ENCODE measurements around the gene CALN1. TPM values are rescaled to one million over a fixed set of nuclear protein-coding genes. Genes with fewer than 3 reads are reported as not detected.
"Not testable (repeated sequence)": the region's sequence is repeated elsewhere in the genome, so short reads cannot be mapped to it uniquely, and the experiment has no call there.

CALN1 gene
- polyA plus RNA-seq, 3 donors: under 0.01 TPM; not detected in 2

- Mint-ChIP-seq H3K4me1 (no peaks in the 10 kb centered on the region), H3K27me3 (ENCODE audit: low read depth in 3 of 3) (peaks cover 0 to 3% (median 1%) of the 10 kb centered on the region in 3 donors)
Measured at GRCh38 chr7:71826141-71826540, 586.0 kb downstream of the CALN1 start.

GRCh38 chr7:71824006-71824760 lies 588.0 kb downstream of the CALN1 start:
- Mint-ChIP-seq H3K9me3 (peaks cover 16 to 41% (median 28%) of the 10 kb centered on the region in 7 donors), H3K36me3 (no peaks in the 10 kb centered on the region), H3K4me3 (no peak overlapping the region), H3K27me3 (ENCODE audit: low read depth in 3 of 3) (peaks cover 0 to 3% (median 1%) of the 10 kb centered on the region in 3 donors), H3K27ac (no peak overlapping the region), H3K4me1 (no peaks in the 10 kb centered on the region)
- 98% methylated on average over 6 of the region's 9 CpGs for WGBS (ENCODE audit: insufficient coverage)
- Histone ChIP-seq H3K27ac (ENCODE audit: low read depth in 1 of 2, low read length in 2 of 2) (no peak overlapping the region), H3K79me2 (ENCODE audit: insufficient read depth, low read length) (no peaks in the 10 kb centered on the region), H2AFZ (ENCODE audit: insufficient read depth, low read depth, low read length, poor library complexity, severe bottlenecking) (no peak overlapping the region), H3K9ac (ENCODE audit: insufficient read depth, low read length, poor library complexity, severe bottlenecking) (no peak overlapping the region), H4K20me1 (ENCODE audit: insufficient read depth, low read length) (no peaks in the 10 kb centered on the region), H3K4me1 (ENCODE audit: control insufficient read depth in 1 of 2, insufficient read depth in 2 of 2, low read length in 2 of 2) (no peaks in the 10 kb centered on the region), H3K36me3 (replicated peaks in 1 of 2; ENCODE audit: control insufficient read depth in 1 of 2, insufficient read depth in 2 of 2, low read length in 2 of 2) (no peaks in the 10 kb centered on the region), H3K27me3 (ENCODE audit: control insufficient read depth in 2 of 2, insufficient read depth in 2 of 2, low read length in 2 of 2) (no peaks in the 10 kb centered on the region), H3K4me2 (replicated peaks; ENCODE audit: extremely low read depth, low read length, poor library complexity, severe bottlenecking) (no peak overlapping the region), H3K4me3 (replicated peaks in 1 of 3; ENCODE audit: low read depth in 2 of 3, low read length in 3 of 3) (no peak overlapping the region), H3K9me3 (replicated peaks in 1 of 2; ENCODE audit: control insufficient read depth in 1 of 2, insufficient read depth in 1 of 2, low read length in 2 of 2) (peaks cover 15 to 20% of the 10 kb centered on the region in 2 donors)
- DNase-seq: no peak
- intact Hi-C loops (cut with micrococcal nuclease): no loop called here
- no peak for TF ChIP-seq CTCF (IDR thresholded peaks at IDR 0.05)

More at GRCh38 chr7:71826141-71826540, 586.0 kb downstream of the CALN1 start:
- Histone ChIP-seq H3K9ac (ENCODE audit: insufficient read depth, low read length, poor library complexity, severe bottlenecking) (no peak overlapping the region), H3K27ac (ENCODE audit: low read depth in 1 of 2, low read length in 2 of 2) (no peak overlapping the region), H3K4me2 (replicated peaks; ENCODE audit: extremely low read depth, low read length, poor library complexity, severe bottlenecking) (no peak overlapping the region), H3K4me3 (replicated peaks in 1 of 3; ENCODE audit: low read depth in 2 of 3, low read length in 3 of 3) (no peak overlapping the region), H3K36me3 (replicated peaks in 1 of 2; ENCODE audit: control insufficient read depth in 1 of 2, insufficient read depth in 2 of 2, low read length in 2 of 2) (no peaks in the 10 kb centered on the region), H3K27me3 (ENCODE audit: control insufficient read depth in 2 of 2, insufficient read depth in 2 of 2, low read length in 2 of 2) (no peaks in the 10 kb centered on the region), H3K9me3 (replicated peaks in 1 of 2; ENCODE audit: control insufficient read depth in 1 of 2, insufficient read depth in 1 of 2, low read length in 2 of 2) (peaks cover 15 to 18% of the 10 kb centered on the region in 2 donors), H2AFZ (ENCODE audit: insufficient read depth, low read depth, low read length, poor library complexity, severe bottlenecking) (no peak overlapping the region), H3K79me2 (ENCODE audit: insufficient read depth, low read length) (no peaks in the 10 kb centered on the region), H4K20me1 (ENCODE audit: insufficient read depth, low read length) (no peaks in the 10 kb centered on the region), H3K4me1 (ENCODE audit: control insufficient read depth in 1 of 2, insufficient read depth in 2 of 2, low read length in 2 of 2) (no peaks in the 10 kb centered on the region)
- WGBS (ENCODE audit: insufficient coverage): 86% methylated on average over 2 of the region's 3 CpGs
- no peak for TF ChIP-seq CTCF (IDR thresholded peaks at IDR 0.05)
- Mint-ChIP-seq H3K4me3 (no peak overlapping the region), H3K36me3 (no peaks in the 10 kb centered on the region), H3K27ac (no peak overlapping the region), H3K9me3 (peaks cover 8 to 33% (median 27%) of the 10 kb centered on the region in 7 donors)
- DNase-seq: no peak
- intact Hi-C loops (cut with micrococcal nuclease): no loop called here

- H3K4me1 ChIP-seq (ENCODE audit: control insufficient read depth in 1 of 2, insufficient read depth in 2 of 2, low read length in 2 of 2); intact Hi-C loops (cut with micrococcal nuclease); H3K36me3 ChIP-seq (replicated peaks in 1 of 2; ENCODE audit: control insufficient read depth in 1 of 2, insufficient read depth in 2 of 2, low read length in 2 of 2); H3K9ac ChIP-seq (ENCODE audit: insufficient read depth, low read length, poor library complexity, severe bottlenecking); H3K4me3 Mint-ChIP-seq; H3K27ac ChIP-seq (ENCODE audit: low read depth in 1 of 2, low read length in 2 of 2); H3K4me3 ChIP-seq (replicated peaks in 1 of 3; ENCODE audit: low read depth in 2 of 3, low read length in 3 of 3); H3K79me2 ChIP-seq (ENCODE audit: insufficient read depth, low read length); H3K27me3 Mint-ChIP-seq (ENCODE audit: low read depth in 3 of 3); H4K20me1 ChIP-seq (ENCODE audit: insufficient read depth, low read length); H3K4me2 ChIP-seq (replicated peaks; ENCODE audit: extremely low read depth, low read length, poor library complexity, severe bottlenecking); DNase-seq; H3K36me3 Mint-ChIP-seq; H3K27me3 ChIP-seq (ENCODE audit: control insufficient read depth in 2 of 2, insufficient read depth in 2 of 2, low read length in 2 of 2); H3K4me1 Mint-ChIP-seq; H2AFZ ChIP-seq (ENCODE audit: insufficient read depth, low read depth, low read length, poor library complexity, severe bottlenecking): not testable (repeated sequence)
- WGBS (ENCODE audit: insufficient coverage): 100% methylated on average over 2 of the region's 8 CpGs
- Mint-ChIP-seq H3K27ac (peak overlapping the region in 1 of 7 donors; percentile 26), H3K9me3 (peaks cover 18 to 37% (median 31%) of the 10 kb centered on the region in 7 donors)
- peaks cover 15 to 30% of the 10 kb centered on the region in 2 donors for H3K9me3 ChIP-seq (replicated peaks in 1 of 2; ENCODE audit: control insufficient read depth in 1 of 2, insufficient read depth in 1 of 2, low read length in 2 of 2)
Measured at GRCh38 chr7:71822406-71822805, 589.7 kb downstream of the CALN1 start.

All from CD14-positive monocyte (primary cell).